ENCODE data around the gene CTBP2. TPM values are rescaled to one million over a fixed set of nuclear protein-coding genes. Genes with fewer than 3 reads are reported as not detected.

The CTBP2 gene
- total and polyA plus RNA-seq, 2 of the 13 experiments (the other 11 are each of a cell fraction or from before 2014, with no cell fraction given) = 0.08 TPM; not detected in 1

DNA sequence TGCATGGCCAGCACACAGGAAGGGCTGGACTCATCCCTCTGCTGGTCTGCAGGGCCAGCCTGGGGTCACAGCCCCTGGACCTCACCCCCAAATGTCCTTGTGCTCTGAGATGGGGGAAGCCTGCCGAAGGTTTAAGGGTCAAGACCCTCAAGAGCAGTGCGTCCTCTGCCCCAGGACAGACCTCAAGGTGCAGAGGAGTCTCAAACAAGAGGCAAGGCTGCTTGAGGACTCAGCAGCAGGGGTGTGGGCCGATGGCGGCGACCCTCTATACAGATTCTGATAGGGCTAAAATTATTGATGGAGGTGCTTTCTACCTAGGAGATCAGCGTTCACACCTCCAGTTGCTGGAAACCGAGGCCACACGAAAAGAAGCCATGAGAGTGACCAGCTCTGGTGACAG, 137.7 kb downstream of the CTBP2 start:
- ChIA-PET CTCF (ENCODE audit: low intra/inter-chr PET ratio, low total read pairs) (no interaction called here), POLR2A (no interaction called here)
- peaks cover 5% of the 10 kb centered on the region; the same call in 1 of the 2 replicates for H3K9me3 ChIP-seq (ENCODE audit: low read length)
- H3K79me2 ChIP-seq (ENCODE audit: insufficient read depth, low read length) = no peaks in the 10 kb centered on the region
- H3K9ac ChIP-seq (ENCODE audit: insufficient read depth, low read depth, low read length) = no peak overlapping the region
- no TSS peak for BruUV-seq (replicated peaks)
- H3K27me3 ChIP-seq (ENCODE audit: control insufficient read depth in 1 of 2, insufficient read depth in 2 of 2, low read length in 2 of 2) = peaks cover 18 to 66% of the 10 kb centered on the region in 2 experiments
- 9% methylated on average over 3 of the region's 8 CpGs for WGBS (ENCODE audit: low lambda C conversion rate)
- H4K20me1 ChIP-seq (ENCODE audit: insufficient read depth, low read length) = no peaks in the 10 kb centered on the region
- intact Hi-C loops (cut with micrococcal nuclease; ENCODE audit: unreplicated experiment) (no loop called here), in situ Hi-C loops (cut with HindIII; ENCODE audit: extremely low pct_ligation_motif_present, low pct_unique_long_range_greater_than_20kb) (no loop called here)
- H2AFZ ChIP-seq (ENCODE audit: low read length) = no peak overlapping the region
- H3K4me1 ChIP-seq (ENCODE audit: insufficient read depth, low read length) = peaks cover 14% of the 10 kb centered on the region
- no peak overlapping the region for H3K27ac ChIP-seq (ENCODE audit: extremely low read length, insufficient read depth, low read length)
- no peak for DNase-seq (ENCODE audit: low spot score)
- no peak overlapping the region for H3K4me2 ChIP-seq (ENCODE audit: low read depth, low read length)
- no peaks in the 10 kb centered on the region for H3K36me3 ChIP-seq (replicated peaks in 1 of 2; ENCODE audit: control insufficient read depth in 1 of 2, insufficient read depth in 2 of 2, low read length in 2 of 2)
- TF ChIP-seq ZNF230 (CRISPR knock-in tag; IDR thresholded peaks at IDR 0.05) = no peak
- TF ChIP-seq, protein P1, sequence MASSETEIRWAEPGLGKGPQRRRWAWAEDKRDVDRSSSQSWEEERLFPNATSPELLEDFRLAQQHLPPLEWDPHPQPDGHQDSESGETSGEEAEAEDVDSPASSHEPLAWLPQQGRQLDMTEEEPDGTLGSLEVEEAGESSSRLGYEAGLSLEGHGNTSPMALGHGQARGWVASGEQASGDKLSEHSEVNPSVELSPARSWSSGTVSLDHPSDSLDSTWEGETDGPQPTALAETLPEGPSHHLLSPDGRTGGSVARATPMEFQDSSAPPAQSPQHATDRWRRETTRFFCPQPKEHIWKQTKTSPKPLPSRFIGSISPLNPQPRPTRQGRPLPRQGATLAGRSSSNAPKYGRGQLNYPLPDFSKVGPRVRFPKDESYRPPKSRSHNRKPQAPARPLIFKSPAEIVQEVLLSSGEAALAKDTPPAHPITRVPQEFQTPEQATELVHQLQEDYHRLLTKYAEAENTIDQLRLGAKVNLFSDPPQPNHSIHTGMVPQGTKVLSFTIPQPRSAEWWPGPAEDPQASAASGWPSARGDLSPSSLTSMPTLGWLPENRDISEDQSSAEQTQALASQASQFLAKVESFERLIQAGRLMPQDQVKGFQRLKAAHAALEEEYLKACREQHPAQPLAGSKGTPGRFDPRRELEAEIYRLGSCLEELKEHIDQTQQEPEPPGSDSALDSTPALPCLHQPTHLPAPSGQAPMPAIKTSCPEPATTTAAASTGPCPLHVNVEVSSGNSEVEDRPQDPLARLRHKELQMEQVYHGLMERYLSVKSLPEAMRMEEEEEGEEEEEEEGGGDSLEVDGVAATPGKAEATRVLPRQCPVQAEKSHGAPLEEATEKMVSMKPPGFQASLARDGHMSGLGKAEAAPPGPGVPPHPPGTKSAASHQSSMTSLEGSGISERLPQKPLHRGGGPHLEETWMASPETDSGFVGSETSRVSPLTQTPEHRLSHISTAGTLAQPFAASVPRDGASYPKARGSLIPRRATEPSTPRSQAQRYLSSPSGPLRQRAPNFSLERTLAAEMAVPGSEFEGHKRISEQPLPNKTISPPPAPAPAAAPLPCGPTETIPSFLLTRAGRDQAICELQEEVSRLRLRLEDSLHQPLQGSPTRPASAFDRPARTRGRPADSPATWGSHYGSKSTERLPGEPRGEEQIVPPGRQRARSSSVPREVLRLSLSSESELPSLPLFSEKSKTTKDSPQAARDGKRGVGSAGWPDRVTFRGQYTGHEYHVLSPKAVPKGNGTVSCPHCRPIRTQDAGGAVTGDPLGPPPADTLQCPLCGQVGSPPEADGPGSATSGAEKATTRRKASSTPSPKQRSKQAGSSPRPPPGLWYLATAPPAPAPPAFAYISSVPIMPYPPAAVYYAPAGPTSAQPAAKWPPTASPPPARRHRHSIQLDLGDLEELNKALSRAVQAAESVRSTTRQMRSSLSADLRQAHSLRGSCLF (CRISPR knock-in tag; IDR thresholded peaks at IDR 0.05; ENCODE audit: borderline replicate concordance) = no peak
- FAIRE-seq = no peak
- no peak for ATAC-seq
- no peak overlapping the region for H3K4me3 ChIP-seq (replicated peaks in 1 of 3; ENCODE audit: insufficient read depth in 1 of 3, low read depth in 2 of 3, low read length in 3 of 3)

All from HepG2 (cell line).